GM10847 (cell line): ENCODE measurements around the gene POLDIP3.

Experiments used
- POLR2A ChIP-seq: IDR thresholded peaks from 2 replicates; pipeline ENCODE4 v1.6.1; 2011; ENCODE audit not compliant: insufficient read length; ENCODE audit errors: extremely low read depth

Gene POLDIP3

DNA sequence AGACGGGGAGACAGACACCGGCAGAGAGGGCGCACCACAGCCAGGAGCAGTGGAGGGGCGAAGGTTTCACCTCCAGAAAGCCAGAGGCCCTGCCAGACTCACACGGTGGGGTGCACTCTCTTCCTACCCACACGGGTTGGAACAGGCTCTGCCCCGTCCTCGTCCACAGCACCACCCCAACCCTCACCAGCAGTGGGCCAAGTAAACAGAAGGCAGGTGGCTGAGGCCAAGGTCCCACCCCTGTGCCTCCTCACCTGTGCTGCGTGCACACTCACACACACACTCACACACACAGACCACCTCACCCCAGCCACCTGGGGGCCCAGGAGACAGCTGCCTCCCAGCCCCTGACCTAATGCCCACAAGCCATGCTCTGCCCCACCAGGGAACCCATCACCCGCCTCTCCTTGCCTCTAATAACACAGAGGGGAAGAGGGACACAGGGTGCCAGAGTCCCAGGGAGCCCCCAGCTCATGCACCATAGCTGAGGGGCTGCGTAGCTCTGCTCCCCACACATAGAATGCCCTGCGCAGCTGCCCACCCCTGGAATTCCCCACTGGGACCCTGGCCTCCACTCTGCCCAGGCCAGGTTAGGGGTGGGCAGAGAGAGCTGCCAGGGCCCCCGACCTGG is 31.4 kb upstream of the POLDIP3 start:
- TF ChIP-seq POLR2A = no peak

GRCh38 chr22:42645341-42645937 is 30.8 kb upstream of the POLDIP3 start:
- no peak for TF ChIP-seq POLR2A

GRCh38 chr22:42644422-42645340 is 30.0 kb upstream of the POLDIP3 start:
- TF ChIP-seq POLR2A = no peak

- TF ChIP-seq POLR2A = no peak
Measured at GRCh38 chr22:42643634-42644421, 29.1 kb upstream of the POLDIP3 start.

DNA sequence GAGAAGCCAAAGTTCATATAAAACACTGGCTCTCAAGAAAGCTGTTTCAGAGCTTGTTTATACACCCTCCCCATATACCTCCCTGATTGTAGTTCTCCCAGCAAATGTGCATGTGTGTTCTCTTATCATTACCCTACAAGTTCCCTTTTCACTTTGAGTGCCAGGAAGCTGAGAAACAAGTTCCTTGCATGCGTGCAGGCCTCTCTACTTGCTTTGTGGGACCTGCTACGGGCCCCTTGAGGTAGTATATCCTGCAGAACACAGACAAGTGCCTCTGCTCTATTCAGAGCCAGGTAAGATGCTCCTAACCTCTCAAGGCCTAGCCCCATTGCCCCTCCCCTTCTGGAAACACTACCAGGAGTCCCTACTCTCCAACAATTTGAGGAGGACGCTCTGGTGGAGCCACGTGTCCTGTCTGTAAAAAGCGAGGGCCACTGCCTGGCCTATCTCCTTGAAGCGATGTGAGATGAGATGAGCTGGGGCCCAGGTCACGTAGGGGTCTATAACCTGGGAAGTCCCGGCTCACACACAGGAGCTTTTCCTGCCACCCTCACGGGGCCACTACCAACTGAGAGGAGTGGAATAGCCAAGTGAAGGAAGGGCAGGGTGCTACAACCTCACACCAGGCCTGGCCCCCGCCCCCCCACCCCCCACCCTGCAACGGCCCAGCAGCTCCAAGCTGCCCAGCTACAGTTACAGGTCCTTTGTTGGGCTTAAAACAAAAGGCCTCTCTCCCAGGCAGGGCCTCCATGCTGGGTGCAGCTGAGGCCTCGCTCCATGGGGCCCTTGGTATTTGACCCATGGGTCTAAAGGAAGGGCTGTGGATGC is 28.3 kb upstream of the POLDIP3 start:
- no peak for TF ChIP-seq POLR2A

GRCh38 chr22:42641801-42642413 is 27.2 kb upstream of the POLDIP3 start:
- no peak for TF ChIP-seq POLR2A

GRCh38 chr22:42639541-42640241 is 25.0 kb upstream of the POLDIP3 start:
- no peak for TF ChIP-seq POLR2A

DNA sequence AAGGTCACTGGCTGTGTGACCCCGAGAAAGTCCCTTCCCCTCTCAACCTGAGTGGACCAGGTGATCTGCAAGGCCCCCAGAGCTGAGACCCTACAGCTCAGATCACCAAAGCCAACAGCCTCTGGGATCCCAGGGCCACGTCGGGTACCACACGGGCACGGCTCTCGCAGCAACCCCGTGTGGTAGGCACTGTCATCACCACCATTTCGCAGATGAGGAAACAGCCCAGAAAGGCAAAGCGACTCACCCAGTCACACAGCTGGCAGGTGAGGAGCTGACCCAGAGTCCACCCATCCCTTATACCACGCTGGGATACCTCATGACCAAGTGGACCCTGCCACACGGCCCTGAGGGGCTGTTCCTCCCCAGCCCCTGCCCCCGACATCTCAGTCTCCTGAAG is 22.9 kb upstream of the POLDIP3 start:
- TF ChIP-seq POLR2A = no peak

DNA sequence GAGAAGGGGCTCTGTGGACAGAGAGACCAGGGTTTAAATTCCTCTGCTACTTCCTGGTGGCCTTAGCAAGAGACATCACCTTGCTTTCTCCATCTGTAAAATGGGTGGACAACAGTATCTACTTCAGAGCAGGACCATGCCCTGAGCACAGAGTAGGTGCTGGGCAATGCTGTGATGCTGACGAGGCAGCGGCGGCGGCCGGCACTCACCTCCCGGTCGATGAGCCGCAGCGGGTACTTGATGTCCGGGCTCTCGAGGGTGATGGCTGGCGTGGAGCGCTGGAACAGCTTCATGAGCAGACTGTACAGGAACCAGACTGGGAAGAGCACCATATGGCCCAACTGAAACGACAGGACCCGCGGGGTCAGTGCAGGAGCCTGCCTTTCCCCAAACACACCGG is 21.8 kb upstream of the POLDIP3 start:
- TF ChIP-seq POLR2A = no peak

- TF ChIP-seq POLR2A = no peak
Measured at GRCh38 chr22:42635531-42635930, 20.8 kb upstream of the POLDIP3 start.

DNA sequence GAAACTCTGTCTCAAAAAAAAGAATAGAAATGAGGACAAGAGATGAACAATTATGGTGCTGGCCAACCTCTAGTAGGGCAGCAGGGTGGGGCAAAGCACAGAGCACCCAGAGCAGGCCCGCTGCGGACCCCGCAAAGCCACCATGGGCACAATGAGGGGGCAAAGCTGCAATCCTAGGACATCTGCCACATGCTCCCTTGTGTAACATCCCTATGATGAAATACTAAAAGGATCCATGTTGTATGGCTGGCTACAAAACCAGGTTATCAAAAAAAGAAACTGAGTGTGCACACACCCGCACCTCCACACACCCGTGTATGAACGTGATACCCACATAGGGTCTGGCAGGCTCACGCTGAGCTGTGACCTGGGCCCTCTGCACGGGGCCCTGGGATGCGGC is 18.3 kb upstream of the POLDIP3 start:
- no peak for TF ChIP-seq POLR2A

GRCh38 chr22:42632096-42632495 is 17.4 kb upstream of the POLDIP3 start:
- no peak for TF ChIP-seq POLR2A

GRCh38 chr22:42630901-42631602 is 16.4 kb upstream of the POLDIP3 start:
- TF ChIP-seq POLR2A = no peak
